RPMI8226 (cell line): ENCODE measurements around the gene PIK3C2G.

ENCODE experiments used
- DNase-seq: peaks from one replicate; pipeline ENCODE4 v3.0.0-alpha.2; 2015

Gene PIK3C2G

GRCh38 chr12:18576104-18576626 is 314.8 kb downstream of the PIK3C2G start:
- DNase-seq = no peak

DNA sequence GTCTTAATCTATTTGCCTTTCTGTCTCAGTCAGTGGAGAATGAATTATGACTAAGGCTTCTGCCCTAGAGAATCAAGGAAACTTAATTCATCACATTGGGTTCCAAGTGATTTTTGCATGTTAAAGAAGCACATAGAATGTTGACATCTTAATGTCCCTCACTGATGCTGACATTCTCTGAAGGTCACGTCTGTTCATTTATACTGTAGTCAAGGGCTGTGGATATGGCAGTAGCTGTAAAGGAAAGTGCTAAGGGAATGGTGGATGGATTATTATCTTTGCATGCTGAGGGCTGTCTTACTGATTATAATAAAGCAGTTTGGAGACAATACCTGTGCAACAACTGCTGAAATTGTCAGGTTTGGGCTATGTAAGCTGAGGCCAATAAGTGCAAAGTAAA is 315.3 kb downstream of the PIK3C2G start:
- no peak for DNase-seq

DNA sequence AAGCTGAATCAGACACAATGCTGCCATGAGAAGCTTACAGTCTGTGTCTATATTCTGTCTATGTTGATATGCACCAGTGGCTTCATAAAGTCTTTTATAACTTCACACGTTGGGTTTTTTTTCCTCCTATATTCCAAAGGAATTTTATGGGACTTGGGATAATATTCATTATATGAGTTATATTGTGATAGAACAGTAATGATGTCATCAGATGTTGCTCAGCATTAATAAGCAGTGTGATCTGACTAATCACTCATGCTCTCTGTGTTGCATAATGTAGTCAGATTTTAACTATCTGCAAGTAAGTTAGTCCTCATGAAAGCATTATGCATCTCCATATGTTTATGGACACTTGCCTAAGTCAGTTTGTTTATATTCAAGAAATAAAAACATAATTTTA is 316.9 kb downstream of the PIK3C2G start:
- no peak for DNase-seq

DNA sequence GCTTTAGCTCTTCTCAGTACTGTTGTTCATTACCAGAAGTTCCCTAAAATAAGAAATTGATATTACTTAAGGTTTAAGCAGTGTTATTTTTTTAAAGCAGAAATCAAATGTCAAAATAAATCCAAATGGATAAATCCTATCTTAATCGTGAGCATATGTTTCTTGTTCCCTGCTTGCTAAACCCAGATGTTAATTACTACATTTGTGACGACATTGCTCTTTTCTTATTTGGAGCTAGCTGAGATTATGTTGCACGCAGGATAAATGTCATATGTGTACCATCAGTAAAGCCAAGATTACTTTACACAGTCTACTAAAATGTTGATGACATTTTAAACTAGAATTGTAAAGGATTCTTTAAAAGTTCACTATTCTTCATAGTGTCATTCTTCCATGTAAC is 319.0 kb downstream of the PIK3C2G start:
- DNase-seq = no peak

- no peak for DNase-seq
Measured at GRCh38 chr12:18580706-18581105, 319.4 kb downstream of the PIK3C2G start.

- DNase-seq = no peak
Measured at GRCh38 chr12:18581232-18581962, 320.1 kb downstream of the PIK3C2G start.

- DNase-seq = no peak
Measured at GRCh38 chr12:18583655-18584054, 322.3 kb downstream of the PIK3C2G start.

DNA sequence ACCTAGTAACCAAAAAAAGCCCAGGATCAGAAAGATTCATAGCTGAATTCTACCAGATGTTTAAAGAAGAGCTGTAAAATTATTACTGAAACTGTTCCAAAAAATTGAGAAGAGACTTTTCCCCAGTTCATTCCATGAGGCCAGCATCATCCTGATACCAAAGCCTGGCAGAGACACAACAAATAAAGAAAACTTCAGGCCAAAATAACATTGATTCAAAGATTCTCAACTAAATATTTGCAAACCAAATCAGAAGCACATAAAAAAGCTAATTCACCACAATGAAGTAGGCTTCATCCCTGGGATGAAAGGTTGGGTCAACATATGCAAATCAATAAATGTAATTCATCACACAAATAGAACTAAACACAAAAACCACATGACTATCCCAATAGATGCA is 325.3 kb downstream of the PIK3C2G start:
- no peak for DNase-seq

GRCh38 chr12:18589316-18589715 is 328.0 kb downstream of the PIK3C2G start:
- DNase-seq = no peak

DNA sequence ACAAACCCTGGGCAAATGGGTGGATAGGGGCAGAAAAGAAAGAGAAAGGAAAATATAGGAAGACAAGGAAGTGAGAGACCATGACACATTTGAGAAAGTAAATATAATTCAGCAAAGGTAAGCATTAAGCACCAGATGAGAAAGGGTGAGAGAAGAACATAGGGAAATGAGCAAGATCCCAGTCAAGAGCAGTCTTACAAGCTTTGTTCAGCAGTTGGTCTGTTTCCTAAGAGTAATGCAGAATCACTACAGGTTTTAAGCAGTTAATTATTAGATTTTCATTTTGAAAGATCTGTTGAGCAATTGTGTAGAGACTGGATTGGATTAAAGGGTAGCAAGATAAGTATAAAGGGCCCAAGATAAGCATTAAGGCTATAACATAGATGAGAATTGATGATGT is 330.2 kb downstream of the PIK3C2G start:
- no peak for DNase-seq

DNA sequence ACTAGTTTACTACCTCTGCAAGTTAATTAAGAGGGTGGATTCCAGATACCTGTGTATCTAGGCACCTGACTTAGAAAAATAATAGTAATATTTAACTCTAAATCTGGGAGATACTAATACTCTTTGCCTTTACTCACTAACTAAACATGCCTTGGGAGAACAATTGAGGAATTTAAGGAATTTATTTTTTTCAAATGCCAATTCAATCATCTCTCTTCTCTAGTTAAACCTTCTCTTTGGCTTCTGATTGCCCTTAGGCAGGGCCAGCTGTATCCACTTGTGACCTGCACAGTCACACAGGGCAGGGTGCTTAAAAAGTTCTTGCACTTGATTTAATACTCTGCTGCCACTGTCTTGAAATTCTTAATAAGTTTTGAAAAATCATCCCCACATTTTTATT is 334.1 kb downstream of the PIK3C2G start:
- DNase-seq = no peak

GRCh38 chr12:18601962-18602361 is 340.6 kb downstream of the PIK3C2G start:
- no peak for DNase-seq

- DNase-seq = no peak
Measured at GRCh38 chr12:18612971-18613370, 351.7 kb downstream of the PIK3C2G start.

DNA sequence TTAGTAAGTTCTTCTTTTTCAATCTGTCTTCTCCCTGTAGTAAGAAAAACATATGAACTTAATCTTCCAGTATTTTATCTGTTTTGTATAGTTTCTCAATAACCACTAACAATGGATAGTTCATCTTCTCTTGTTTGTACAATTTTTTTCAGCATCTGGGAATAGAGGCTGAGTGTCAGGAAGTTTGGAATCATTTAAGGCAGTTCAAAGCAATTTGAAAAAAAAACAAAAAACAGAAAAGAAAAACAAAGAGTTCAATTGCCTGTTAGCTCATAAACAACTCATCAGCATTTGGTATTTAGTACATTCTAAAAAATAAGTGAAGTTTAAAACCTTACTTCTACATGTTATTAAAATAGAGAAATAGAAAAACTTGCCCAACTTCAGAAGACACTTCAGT is 359.7 kb downstream of the PIK3C2G start:
- DNase-seq = no peak

GRCh38 chr12:18629445-18629844 is 368.1 kb downstream of the PIK3C2G start:
- DNase-seq = no peak

DNA sequence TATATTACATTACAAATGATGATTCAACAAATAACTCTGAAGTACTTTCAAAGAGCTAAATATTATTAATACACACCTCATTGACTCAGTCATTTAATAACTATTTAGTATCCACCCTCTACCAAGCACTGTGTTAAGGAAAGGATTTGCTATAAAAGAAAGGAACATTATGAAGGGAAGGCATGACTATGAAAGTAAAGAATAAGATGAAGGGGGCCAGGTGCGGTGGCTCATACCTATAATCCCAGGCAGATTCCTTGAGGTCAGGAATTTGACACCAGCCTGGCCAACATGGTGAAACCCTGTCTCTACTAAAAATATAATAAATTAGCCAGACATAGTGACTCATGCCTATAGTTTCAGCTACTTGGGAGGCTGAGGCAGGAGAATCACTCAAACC is 368.6 kb downstream of the PIK3C2G start:
- no peak for DNase-seq

- DNase-seq = no peak
Measured at GRCh38 chr12:18631339-18631738, 370.0 kb downstream of the PIK3C2G start.

GRCh38 chr12:18632848-18633247 is 371.5 kb downstream of the PIK3C2G start:
- no peak for DNase-seq

- no peak for DNase-seq
Measured at GRCh38 chr12:18634382-18634781, 373.1 kb downstream of the PIK3C2G start.

DNA sequence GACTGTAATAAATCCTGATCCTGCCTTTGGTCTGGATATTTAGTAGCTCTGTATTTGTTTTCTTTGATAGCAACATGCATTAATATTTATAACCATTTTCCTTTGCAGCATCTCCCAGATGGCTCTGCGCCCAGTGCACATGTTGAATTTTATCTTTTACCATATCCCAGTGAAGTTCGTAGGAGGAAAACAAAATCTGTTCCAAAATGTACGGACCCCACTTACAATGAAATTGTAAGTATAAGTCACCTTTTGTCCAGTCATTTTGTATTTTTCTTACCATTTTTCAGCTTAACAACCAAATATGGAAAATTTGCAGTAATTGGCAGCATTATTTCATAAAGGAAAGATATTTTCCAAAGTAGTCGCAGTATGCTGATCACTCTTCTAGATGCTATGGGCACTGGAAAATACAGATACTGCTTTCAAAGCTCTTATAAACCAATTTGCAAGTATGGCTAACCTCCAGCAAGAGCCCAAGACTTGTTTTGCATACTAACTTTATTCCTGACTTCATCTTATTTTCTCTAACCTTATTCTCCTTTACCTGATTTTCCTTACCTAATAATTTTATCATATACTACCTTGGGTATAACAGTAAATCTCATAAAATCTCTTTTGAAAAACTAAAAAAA is 379.1 kb downstream of the PIK3C2G start:
- DNase-seq = no peak

DNA sequence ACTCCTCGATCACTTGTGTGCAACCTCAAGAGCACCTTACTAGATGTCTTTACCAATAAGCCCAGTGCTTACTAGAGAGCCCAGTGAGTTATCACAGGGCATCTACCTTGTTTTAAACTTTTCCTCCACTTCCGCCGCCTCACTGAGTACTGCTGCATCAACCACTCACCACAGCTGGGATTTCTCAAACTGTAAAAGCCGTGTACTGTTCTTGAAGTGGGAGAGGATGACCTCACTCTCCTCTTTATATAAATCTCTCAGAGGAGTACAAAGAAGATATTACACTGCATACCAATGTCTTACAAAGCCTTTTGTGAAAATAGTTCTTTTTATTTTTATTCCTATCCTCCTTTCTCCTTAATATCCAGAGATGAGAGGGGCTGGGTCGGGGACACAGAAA is 382.4 kb downstream of the PIK3C2G start:
- DNase-seq = no peak

DNA sequence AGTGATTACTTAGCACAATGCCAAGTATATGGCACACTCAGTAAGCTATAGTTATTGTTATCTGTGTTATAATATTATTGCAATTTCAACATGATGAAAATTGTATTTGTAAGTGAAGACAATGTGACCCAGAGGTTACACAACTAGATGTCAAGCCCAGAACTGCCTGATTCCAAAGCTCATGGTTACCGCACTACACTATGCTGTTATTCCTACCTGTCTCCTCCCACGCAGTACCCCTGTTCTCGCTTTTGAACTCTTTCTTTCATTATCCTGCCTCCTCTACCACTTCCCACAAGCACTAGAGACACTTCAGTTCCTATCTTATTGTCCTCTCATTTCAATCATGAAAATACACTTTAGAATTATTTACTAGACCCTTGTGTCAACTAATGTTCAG is 383.2 kb downstream of the PIK3C2G start:
- no peak for DNase-seq

DNA sequence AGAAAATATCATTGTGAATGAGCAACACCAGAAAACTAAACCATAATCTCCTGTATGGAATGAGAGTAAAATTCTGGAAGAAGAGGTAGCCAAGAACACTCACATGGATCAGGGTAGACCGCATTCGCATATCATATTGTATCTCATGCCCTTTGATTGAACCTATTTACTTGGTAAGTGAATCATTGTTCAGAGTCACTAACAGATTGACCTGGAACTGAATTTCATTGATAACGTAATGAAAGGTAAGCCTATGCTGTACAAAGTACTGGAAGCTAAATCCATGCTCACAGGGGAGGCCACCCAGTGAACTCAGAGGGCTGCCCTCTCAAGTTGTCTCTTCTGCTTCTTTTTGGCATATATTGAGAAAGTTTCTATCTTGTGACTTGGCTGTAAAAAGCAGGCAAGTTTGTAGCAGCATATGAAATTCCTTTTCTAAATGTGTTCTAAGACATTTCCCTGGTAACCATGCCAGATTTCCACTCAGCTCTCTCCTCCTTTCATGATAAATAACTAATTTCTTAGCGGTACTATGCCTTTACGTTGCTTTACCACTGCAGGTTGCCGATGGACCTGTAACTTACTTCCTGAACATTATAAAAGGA is 385.1 kb downstream of the PIK3C2G start:
- DNase-seq = no peak

GRCh38 chr12:18651525-18651924 is 390.2 kb downstream of the PIK3C2G start:
- no peak for DNase-seq
